CD4-positive, alpha-beta T cell treated with Interleukin-6 at 100 ng/mL for 8 hours (primary cell): ENCODE measurements around the gene PIGBOS1.
"Not testable (repeated sequence)": the region's sequence is repeated elsewhere in the genome, so short reads cannot be mapped to it uniquely, and the experiment has no call there.

Experiments used
- DNase-seq: peaks from one replicate; pipeline ENCODE4 v3.0.0-alpha.2; 2020; ENCODE audit warnings: mixed read lengths, low spot score

PIGBOS1 gene

GRCh38 chr15:55318588-55319494 is at the start of gene PIGBOS1, which contains the start of gene PIGB:
Gene PIGBOS1, minus strand, starts transcription at chr15:55319123. Its CDS starts 1,331 bp downstream, at chr15:55317792.
Gene PIGB, plus strand, starts transcription at chr15:55319222. Its CDS starts 29 bp downstream, at chr15:55319251.
- DNase-seq: peak; percentile 72

GRCh38 chr15:55366981-55367380 is 48.1 kb upstream of the PIGBOS1 start:
- no peak for DNase-seq

- DNase-seq: no peak
Measured at GRCh38 chr15:55362641-55363040, 43.7 kb upstream of the PIGBOS1 start.

GRCh38 chr15:55361048-55361447 is 42.1 kb upstream of the PIGBOS1 start:
- DNase-seq: no peak

GRCh38 chr15:55360256-55360655 is 41.3 kb upstream of the PIGBOS1 start:
- no peak for DNase-seq

GRCh38 chr15:55358471-55358870 is 39.5 kb upstream of the PIGBOS1 start:
- no peak for DNase-seq

GRCh38 chr15:55357774-55358173 is 38.9 kb upstream of the PIGBOS1 start:
- DNase-seq: no peak

GRCh38 chr15:55356985-55357585 is 38.2 kb upstream of the PIGBOS1 start:
- DNase-seq: no peak

- no peak for DNase-seq
Measured at GRCh38 chr15:55353025-55353424, 34.1 kb upstream of the PIGBOS1 start.

- DNase-seq: no peak
Measured at GRCh38 chr15:55349282-55349681, 30.4 kb upstream of the PIGBOS1 start.

- DNase-seq: no peak
Measured at GRCh38 chr15:55348281-55348778, 29.4 kb upstream of the PIGBOS1 start.

- no peak for DNase-seq
Measured at GRCh38 chr15:55344206-55344605, 25.3 kb upstream of the PIGBOS1 start.

GRCh38 chr15:55343168-55343567 is 24.2 kb upstream of the PIGBOS1 start:
- DNase-seq: no peak

- no peak for DNase-seq
Measured at GRCh38 chr15:55337160-55337559, 18.2 kb upstream of the PIGBOS1 start.

GRCh38 chr15:55334997-55335396 is 16.1 kb upstream of the PIGBOS1 start:
- no peak for DNase-seq

GRCh38 chr15:55334371-55334770 is 15.4 kb upstream of the PIGBOS1 start:
- DNase-seq: no peak

GRCh38 chr15:55327387-55327786 is 8.5 kb upstream of the PIGBOS1 start:
- no peak for DNase-seq

GRCh38 chr15:55322467-55322866 is 3.5 kb upstream of the PIGBOS1 start:
- DNase-seq: no peak

- DNase-seq: no peak
Measured at GRCh38 chr15:55320963-55321362, 2.0 kb upstream of the PIGBOS1 start.

- no peak for DNase-seq
Measured at GRCh38 chr15:55320238-55320550, 1.3 kb upstream of the PIGBOS1 start.

- no peak for DNase-seq
Measured at GRCh38 chr15:55319537-55320237, 764 bp upstream of the PIGBOS1 start.

GRCh38 chr15:55302801-55303200 is 16.1 kb downstream of the PIGBOS1 start:
- DNase-seq: not testable (repeated sequence)

- DNase-seq: no peak
Measured at GRCh38 chr15:55297315-55297714, 21.6 kb downstream of the PIGBOS1 start.
